NCI-H128 (cell line): ENCODE measurements around the gene DGLUCY.
A peak's percentile ranks its signal among the peaks of the same experiment; 100 is the strongest.
"Not testable (repeated sequence)": the region's sequence is repeated elsewhere in the genome, so short reads cannot be mapped to it uniquely, and the experiment has no call there.

Experiments used
- DNase-seq: peaks from one replicate; lab custom pipeline; 2025; ENCODE audit not compliant: unreplicated experiment; lab: John Stamatoyannopoulos, UW

The DGLUCY gene, protein sequence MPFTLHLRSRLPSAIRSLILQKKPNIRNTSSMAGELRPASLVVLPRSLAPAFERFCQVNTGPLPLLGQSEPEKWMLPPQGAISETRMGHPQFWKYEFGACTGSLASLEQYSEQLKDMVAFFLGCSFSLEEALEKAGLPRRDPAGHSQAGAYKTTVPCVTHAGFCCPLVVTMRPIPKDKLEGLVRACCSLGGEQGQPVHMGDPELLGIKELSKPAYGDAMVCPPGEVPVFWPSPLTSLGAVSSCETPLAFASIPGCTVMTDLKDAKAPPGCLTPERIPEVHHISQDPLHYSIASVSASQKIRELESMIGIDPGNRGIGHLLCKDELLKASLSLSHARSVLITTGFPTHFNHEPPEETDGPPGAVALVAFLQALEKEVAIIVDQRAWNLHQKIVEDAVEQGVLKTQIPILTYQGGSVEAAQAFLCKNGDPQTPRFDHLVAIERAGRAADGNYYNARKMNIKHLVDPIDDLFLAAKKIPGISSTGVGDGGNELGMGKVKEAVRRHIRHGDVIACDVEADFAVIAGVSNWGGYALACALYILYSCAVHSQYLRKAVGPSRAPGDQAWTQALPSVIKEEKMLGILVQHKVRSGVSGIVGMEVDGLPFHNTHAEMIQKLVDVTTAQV

GRCh38 chr14:91113829-91114078 is at the start of gene DGLUCY:
DGLUCY (plus strand) TSS chr14:91114073; CDS start chr14:91160295, 46,222 bp downstream.
- no peak for DNase-seq

DNA sequence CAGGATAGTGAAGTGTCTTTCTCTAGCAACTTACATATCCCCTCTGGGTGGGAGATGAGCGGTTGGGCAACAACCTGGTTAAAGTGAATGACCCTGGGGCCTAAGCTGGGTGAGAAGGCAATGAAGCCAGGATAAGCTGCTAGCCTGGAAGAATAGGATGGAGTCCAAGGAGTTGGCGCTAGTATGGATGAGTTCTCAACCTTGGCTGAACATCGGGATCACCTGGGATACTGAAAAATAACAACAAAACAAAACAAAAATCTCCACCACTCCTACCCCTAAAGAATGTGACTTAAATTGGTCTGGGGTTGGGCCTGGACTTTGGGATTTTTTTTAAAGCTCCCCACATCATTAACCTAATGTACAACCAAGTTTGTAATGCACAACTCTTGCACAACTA is 48.6 kb upstream of the DGLUCY start:
- DNase-seq = no peak

DNA sequence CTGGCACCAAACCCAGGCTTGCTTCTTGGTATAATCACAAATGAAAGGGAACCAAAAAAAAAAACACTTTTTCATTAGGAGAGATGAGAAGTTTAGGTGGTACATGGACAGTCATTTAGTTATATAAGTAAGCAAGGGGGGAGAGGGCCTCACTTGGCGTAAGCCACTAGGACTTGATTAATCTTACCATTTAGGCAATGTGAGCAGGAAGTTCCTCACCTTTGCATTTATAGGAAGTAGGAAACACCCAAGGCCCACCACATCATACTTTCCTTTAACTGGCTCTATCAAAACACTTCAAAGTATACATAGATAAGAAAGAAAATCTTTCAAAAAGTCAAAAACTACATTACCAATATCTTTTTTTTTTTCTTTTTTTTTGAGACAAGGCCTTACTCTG is 46.7 kb upstream of the DGLUCY start:
- no peak for DNase-seq

DNA sequence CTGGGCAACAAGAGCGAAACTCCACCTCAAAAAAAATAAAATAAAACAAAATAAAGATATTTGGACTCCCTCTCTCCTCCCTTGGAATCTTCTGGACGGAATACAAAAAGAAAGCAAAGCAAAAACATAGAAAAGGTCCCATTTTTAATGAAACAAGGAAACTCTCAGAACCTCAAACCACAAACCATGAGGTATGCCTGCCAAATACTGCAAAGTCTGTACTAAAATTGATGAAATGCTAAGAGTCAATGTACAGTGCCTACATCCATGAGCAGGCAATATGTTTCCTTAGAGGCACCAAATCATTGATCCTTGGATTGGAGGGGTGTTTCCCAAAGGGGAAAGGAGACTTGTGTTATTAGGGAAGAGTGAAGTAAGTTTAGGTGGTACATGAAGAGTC is 45.2 kb upstream of the DGLUCY start:
- DNase-seq = no peak

- DNase-seq = no peak
These were observed 43.3 kb upstream of the DGLUCY start for GRCh38 chr14:91070572-91070971.

GRCh38 chr14:91075553-91075952 is 38.3 kb upstream of the DGLUCY start:
- DNase-seq = no peak

- DNase-seq = no peak
These were observed 35.7 kb upstream of the DGLUCY start for GRCh38 chr14:91078095-91078737.

- DNase-seq = no peak
These were observed 33.8 kb upstream of the DGLUCY start for GRCh38 chr14:91080071-91080470.

GRCh38 chr14:91082282-91082681 is 31.6 kb upstream of the DGLUCY start:
- no peak for DNase-seq

DNA sequence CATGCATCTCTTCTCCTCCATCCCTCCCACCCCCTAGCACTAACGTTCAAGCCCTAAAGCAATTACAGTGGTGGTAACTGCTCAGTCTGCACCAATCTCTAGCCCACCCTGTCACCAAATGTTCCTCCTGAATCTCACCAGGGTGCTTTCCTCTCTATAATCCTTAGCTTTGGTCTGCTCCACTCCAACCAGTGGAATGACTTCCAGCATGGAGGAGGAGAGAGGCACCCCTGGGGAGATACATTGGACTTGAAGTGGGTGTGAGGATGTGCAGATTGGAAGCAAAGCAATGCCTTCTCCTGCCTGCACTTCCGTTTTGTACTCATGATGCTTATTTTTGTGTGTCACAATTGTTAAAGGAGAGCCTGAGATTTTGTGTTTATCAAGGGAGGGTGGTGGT is 29.4 kb upstream of the DGLUCY start:
- DNase-seq = no peak

DNA sequence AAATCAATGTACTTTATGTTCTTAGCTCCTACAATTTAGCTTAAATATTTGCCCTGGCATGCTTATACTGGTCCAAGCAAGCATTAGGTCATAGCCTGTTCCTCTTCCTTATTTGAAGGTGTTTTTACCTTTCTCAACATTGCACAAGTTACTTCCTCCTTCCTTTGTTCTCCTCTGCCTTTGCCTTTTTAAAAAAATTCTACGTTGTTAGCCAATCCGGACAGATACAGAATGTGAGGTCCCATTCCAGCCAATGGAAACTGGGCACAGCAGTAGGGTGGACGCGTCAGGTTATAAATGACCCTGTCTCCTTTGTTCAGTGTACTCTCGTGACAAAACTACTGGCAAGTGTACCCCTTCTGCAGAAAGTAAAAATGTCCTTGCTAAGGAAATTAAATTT is 26.4 kb upstream of the DGLUCY start:
- not testable (repeated sequence) for DNase-seq

GRCh38 chr14:91088585-91089235 is 25.2 kb upstream of the DGLUCY start:
- DNase-seq = no peak

GRCh38 chr14:91089958-91090535 is 23.8 kb upstream of the DGLUCY start:
- DNase-seq = peak; percentile 72

DNA sequence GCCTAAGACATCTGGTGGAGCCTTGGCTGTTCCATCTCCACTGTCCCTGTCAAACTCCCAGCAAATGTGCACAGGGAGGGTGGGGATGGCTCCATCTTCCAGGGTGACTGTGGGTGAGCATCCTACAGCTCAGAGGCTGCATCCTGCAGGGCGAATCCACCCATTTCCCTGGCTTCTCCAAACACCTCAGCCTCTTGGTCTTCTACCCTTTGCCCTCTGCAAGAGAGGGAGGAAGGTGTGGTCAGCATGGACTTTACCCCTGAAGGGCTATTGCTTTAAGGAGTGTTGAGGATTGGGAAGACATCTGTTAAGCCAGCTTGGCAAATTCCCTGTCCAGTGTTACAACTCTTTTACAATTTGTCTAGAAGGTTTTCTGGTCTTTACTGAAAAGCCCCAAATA is 23.1 kb upstream of the DGLUCY start:
- no peak for DNase-seq

DNA sequence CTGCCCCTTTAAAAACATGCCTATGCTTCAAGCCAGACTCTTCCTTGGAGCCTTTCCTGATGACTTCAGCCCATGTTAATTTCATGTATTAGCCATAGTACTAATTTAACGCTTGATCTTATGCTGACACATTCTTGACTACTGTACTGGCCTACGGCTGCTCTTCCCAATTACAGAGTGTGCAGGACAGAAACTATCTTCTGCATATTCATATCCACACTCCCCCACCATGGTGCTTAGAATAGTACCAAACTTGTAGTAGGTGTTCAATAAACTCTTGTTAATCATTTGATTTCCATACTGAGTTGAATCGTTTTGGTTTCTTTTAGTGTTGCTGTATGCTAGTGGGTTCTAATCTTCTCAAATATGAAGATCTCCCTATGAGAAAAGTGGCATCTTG is 21.8 kb upstream of the DGLUCY start:
- no peak for DNase-seq

- DNase-seq = not testable (repeated sequence)
These were observed 20.0 kb upstream of the DGLUCY start for GRCh38 chr14:91093743-91094472.

GRCh38 chr14:91094772-91095171 is 19.1 kb upstream of the DGLUCY start:
- DNase-seq = no peak

DNA sequence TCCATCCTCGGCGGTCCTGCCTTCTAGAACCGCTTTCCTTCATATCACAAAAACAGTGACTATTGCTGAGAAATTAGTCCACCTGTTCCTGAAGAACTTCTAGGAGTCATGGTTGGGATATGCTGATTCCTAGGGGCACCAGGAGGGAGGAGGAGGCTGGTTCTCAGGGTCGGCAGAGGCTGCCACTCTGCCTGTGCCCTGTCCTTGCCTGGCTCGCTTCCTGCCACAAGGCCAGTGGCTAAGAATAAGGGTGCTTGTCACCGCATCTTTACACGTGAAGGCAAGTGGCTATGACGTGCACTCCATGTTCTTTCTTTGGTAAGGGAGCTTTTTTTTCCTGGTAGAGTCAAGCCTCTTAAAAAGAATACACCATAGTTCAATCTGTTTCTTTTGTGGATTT is 18.7 kb upstream of the DGLUCY start:
- no peak for DNase-seq

DNA sequence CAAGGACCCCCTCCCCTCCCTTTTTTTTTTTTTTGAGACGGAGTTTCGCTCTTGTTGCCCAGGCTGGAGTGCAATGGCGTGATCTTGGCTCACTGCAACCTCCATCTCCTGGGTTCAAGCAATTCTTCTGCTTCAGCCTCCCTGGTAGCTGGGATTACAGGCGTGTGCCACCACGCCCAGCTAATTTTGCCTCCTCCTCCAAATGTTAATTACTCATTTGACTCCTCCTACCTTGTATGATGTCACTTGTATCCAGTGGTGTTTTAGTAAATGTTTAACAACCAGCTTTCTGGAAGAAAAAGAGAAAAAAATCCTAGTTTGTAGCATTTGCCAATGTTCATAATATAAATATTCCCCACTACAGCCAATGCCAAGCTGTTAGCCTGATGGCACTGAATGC is 16.2 kb upstream of the DGLUCY start:
- not testable (repeated sequence) for DNase-seq

DNA sequence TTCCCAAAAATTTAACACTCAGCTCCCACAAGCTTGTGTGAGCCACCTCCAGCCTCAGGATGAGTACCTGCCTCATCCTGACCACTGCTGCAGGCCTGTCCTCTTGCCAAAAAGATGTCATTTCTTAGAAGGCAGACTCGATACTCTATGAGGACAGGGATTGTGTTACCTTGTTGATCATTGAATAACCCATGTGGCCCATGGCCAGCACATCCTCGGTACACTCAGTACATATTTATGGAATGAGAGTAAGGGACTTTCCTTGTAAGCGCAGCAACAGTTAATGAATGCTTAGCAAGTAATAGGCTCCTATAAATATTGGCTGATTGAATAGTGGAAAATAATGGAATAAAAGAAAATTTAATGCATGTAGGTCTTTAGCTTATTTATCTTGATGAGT is 15.3 kb upstream of the DGLUCY start:
- DNase-seq = no peak

GRCh38 chr14:91100102-91100501 is 13.8 kb upstream of the DGLUCY start:
- DNase-seq = no peak
